A673 (cell line): ENCODE data around the gene RNU5D-1. TPM values are rescaled to one million over a fixed set of nuclear protein-coding genes. Genes with fewer than 3 reads are reported as not detected.

Experiments
- BruUV-seq: library from RNA; stranded (reverse); fragments of 400-500 nt; replicated peaks from 2 replicates; lab custom pipeline; 2021; lab: Mats Ljungman, UMichigan
- CTCF ChIA-PET: fragments of 300-600 bp; sonication (Branson Sonifier 250); formaldehyde crosslinking; loops from one replicate; lab custom pipeline; 2022; ENCODE audit warnings: antibody characterized with exemption; lab: Charles Lee
- POLR2A ChIA-PET: fragments of 300-600 bp; sonication (Branson Sonifier 250); formaldehyde crosslinking; loops from one replicate; lab custom pipeline; 2022; ENCODE audit warnings: antibody characterized with exemption; ENCODE audit not compliant: low non-redundant PET; lab: Charles Lee
- DNase-seq: peaks from one replicate; pipeline ENCODE4 v3.0.0-alpha.2; 2015; ENCODE audit warnings: low spot score
- H3K27ac ChIP-seq: fragments of 200-600 bp; sonication (generic); 2 replicates; pipeline ENCODE4 v1.5.1; 2016; ENCODE audit warnings: mixed run types, low read depth, mild to moderate bottlenecking, mixed read lengths, antibody characterized with exemption, low read length; ENCODE audit not compliant: poor library complexity, severe bottlenecking
- H3K27me3 ChIP-seq: fragments of 200-600 bp; sonication (generic); replicated peaks from 2 replicates; pipeline ENCODE4 v1.6.1; 2017; ENCODE audit warnings: mixed run types, low read depth, mild to moderate bottlenecking, mixed read lengths, antibody characterized with exemption, low read length; ENCODE audit not compliant: insufficient read depth, poor library complexity
- H3K36me3 ChIP-seq: fragments of 200-600 bp; sonication (generic); 2 replicates; pipeline ENCODE4 v1.6.1; 2016; ENCODE audit warnings: mixed run types, mild to moderate bottlenecking, mixed read lengths, antibody characterized with exemption, low read length; ENCODE audit not compliant: insufficient read depth, poor library complexity, severe bottlenecking
- H3K4me1 ChIP-seq: fragments of 200-600 bp; sonication (generic); 2 replicates; pipeline ENCODE4 v1.6.1; 2017; ENCODE audit warnings: mixed run types, mild to moderate bottlenecking, mixed read lengths, antibody characterized with exemption, low read length; ENCODE audit not compliant: insufficient read depth, poor library complexity, severe bottlenecking
- H3K4me3 ChIP-seq: fragments of 200-600 bp; sonication (generic); 2 replicates; pipeline ENCODE4 v1.5.1; 2016; ENCODE audit warnings: low read depth, mixed run types, mild to moderate bottlenecking, mixed read lengths, low read length; ENCODE audit not compliant: poor library complexity, severe bottlenecking
- H3K9me3 ChIP-seq: fragments of 200-600 bp; sonication (generic); 2 replicates; pipeline ENCODE4 v1.6.1; 2016; ENCODE audit warnings: mixed run types, low read depth, mild to moderate bottlenecking, mixed read lengths, antibody characterized with exemption, low read length; ENCODE audit not compliant: poor library complexity, severe bottlenecking
- CTCF ChIP-seq: fragments of 300-800, 200-600 bp; sonication (generic); conservative IDR thresholded peaks from 2 replicates; pipeline ENCODE4 v1.5.1; 2017; ENCODE audit warnings: low read depth, mild to moderate bottlenecking, antibody characterized with exemption, low read length, moderate library complexity, mixed read lengths
- EZH2 ChIP-seq: fragments of 200-600 bp; sonication (generic); IDR thresholded peaks from 2 replicates; pipeline ENCODE4 v1.6.1; 2017; ENCODE audit warnings: borderline replicate concordance, low read depth, mild to moderate bottlenecking, mixed read lengths, antibody characterized with exemption, low read length; ENCODE audit not compliant: poor library complexity, severe bottlenecking
- intact Hi-C: fragments of 100-400 bp; cut with micrococcal nuclease; formaldehyde crosslinking; loops from one replicate; pipeline ENCODE4 v1.10.0; 2022; ENCODE audit not compliant: unreplicated experiment
- total RNA-seq: library from RNA; stranded (reverse); gene quantifications from 2 replicates; pipeline ENCODE4 v1.2.3, GENCODE V29; 2021

RNU5D-1 gene
- total RNA-seq, 1 experiment from 2014 or later, result not detected

- no peaks in the 10 kb centered on the region for H3K9me3 ChIP-seq
- intact Hi-C loops, result loop anchor here (2.0 kb wide), 1 partner anchor 62 kb away; no protein-coding TSS in a partner anchor
- no peak overlapping the region for H3K4me3 ChIP-seq
- no peaks in the 10 kb centered on the region for H3K27me3 ChIP-seq
- POLR2A ChIA-PET, result no interaction called here
- H3K4me1 ChIP-seq, result no peaks in the 10 kb centered on the region
- peak; percentile 93 for TF ChIP-seq CTCF
- TF ChIP-seq EZH2, result no peak
- DNase-seq, result peak; percentile 83
- CTCF ChIA-PET, result interaction anchor here (0.7 kb wide), 1 partner anchor 14 kb away, joined by 4 read pairs; no protein-coding TSS in a partner anchor
- no TSS peak for BruUV-seq
- no peak overlapping the region for H3K27ac ChIP-seq
- no peaks in the 10 kb centered on the region for H3K36me3 ChIP-seq
Observed at GRCh38 chr1:44714944-44715571, 15.9 kb downstream of the RNU5D-1 start.

GRCh38 chr1:44714532-44714931, 16.4 kb downstream of the RNU5D-1 start:
- no TSS peak for BruUV-seq
- Histone ChIP-seq H3K9me3 (no peaks in the 10 kb centered on the region), H3K27me3 (no peaks in the 10 kb centered on the region), H3K4me1 (no peaks in the 10 kb centered on the region), H3K27ac (no peak overlapping the region), H3K36me3 (no peaks in the 10 kb centered on the region), H3K4me3 (no peak overlapping the region)
- no peak for DNase-seq
- ChIA-PET CTCF (interaction anchor here (0.7 kb wide), 1 partner anchor 13 kb away, joined by 4 read pairs; no protein-coding TSS in a partner anchor), POLR2A (no interaction called here)
- no peak for TF ChIP-seq EZH2
- intact Hi-C loops, result loop anchor here (2.0 kb wide), 1 partner anchor 62 kb away; no protein-coding TSS in a partner anchor

GRCh38 chr1:44713321-44713781, 17.6 kb downstream of the RNU5D-1 start:
- no peak for DNase-seq
- Histone ChIP-seq H3K36me3 (no peaks in the 10 kb centered on the region), H3K27me3 (no peaks in the 10 kb centered on the region), H3K4me1 (no peaks in the 10 kb centered on the region), H3K27ac (no peak overlapping the region), H3K9me3 (no peaks in the 10 kb centered on the region), H3K4me3 (no peak overlapping the region)
- CTCF ChIA-PET, result interaction anchor here (0.7 to 1.0 kb wide), 2 partner anchors 8 to 616 kb away, joined by 4 to 5 read pairs; no protein-coding TSS in a partner anchor
- intact Hi-C loops, result no loop called here
- no TSS peak for BruUV-seq
- POLR2A ChIA-PET, result interaction anchor here (0.5 kb wide), 1 partner anchor 29 kb away, joined by 4 read pairs; no protein-coding TSS in a partner anchor
- TF ChIP-seq EZH2 (no peak), CTCF (no peak)
